HFFc6 (cell line): Measurements from ENCODE around the gene RASGRF2. TPM values are rescaled to one million over a fixed set of nuclear protein-coding genes. Genes with fewer than 3 reads are reported as not detected.

Experiments used
- DNase-seq: peaks from one replicate; pipeline ENCODE4 v3.0.0-alpha.2; 2018
- H3K27ac Mint-ChIP-seq: 2 replicates; pipeline ENCODE4 v1.8.0; 2020; ENCODE audit warnings: mild to moderate bottlenecking, mixed read lengths
- H3K27me3 Mint-ChIP-seq: 2 replicates; pipeline ENCODE4 v1.8.0; 2021; ENCODE audit warnings: mild to moderate bottlenecking, moderate library complexity, mixed read lengths; ENCODE audit not compliant: insufficient read depth
- H3K36me3 Mint-ChIP-seq: 2 replicates; pipeline ENCODE4 v1.8.0; 2021; ENCODE audit warnings: low read depth, mixed read lengths
- H3K4me1 Mint-ChIP-seq: 2 replicates; pipeline ENCODE4 v1.8.0; 2020; ENCODE audit warnings: low read depth, mixed read lengths
- H3K4me3 Mint-ChIP-seq: 2 replicates; pipeline ENCODE4 v1.8.0; 2020; ENCODE audit warnings: mild to moderate bottlenecking, moderate library complexity, mixed read lengths
- H3K9me3 Mint-ChIP-seq: 2 replicates; pipeline ENCODE4 v1.8.0; 2020; ENCODE audit warnings: mild to moderate bottlenecking, mixed read lengths
- CTCF ChIP-seq: fragments of 200-600 bp; sonication (generic); IDR thresholded peaks from 2 replicates; pipeline ENCODE4 v1.5.0; 2021; ENCODE audit warnings: antibody characterized with exemption, mild to moderate bottlenecking
- total RNA-seq, 6 experiments: library from RNA; stranded (reverse); fragmentation: NEBNext Ultra II Directional; extraction: Animal tissue kit (Norgen Biotek cat#: 25700); gene quantifications; 2 replicates in 1 of 6; 3 replicates in 5 of 6; pipeline ENCODE4 v1.2.3, GENCODE V29; 2021

RASGRF2 gene
- total RNA-seq, 6 experiments from 2014 or later, result 0.21 to 0.97 (median 0.69) TPM

GRCh38 chr5:80978772-80979317 lies 18.7 kb downstream of the RASGRF2 start:
- DNase-seq, result no peak
- Mint-ChIP-seq H3K4me1 (no peaks in the 10 kb centered on the region), H3K9me3 (no peaks in the 10 kb centered on the region), H3K27ac (no peak overlapping the region), H3K4me3 (no peak overlapping the region), H3K36me3 (no peaks in the 10 kb centered on the region), H3K27me3 (peaks cover 7% of the 10 kb centered on the region)
- TF ChIP-seq CTCF, result no peak

- H3K27ac Mint-ChIP-seq, result no peak overlapping the region
- H3K36me3 Mint-ChIP-seq, result no peaks in the 10 kb centered on the region
- no peak overlapping the region for H3K4me3 Mint-ChIP-seq
These were observed 21.9 kb downstream of the RASGRF2 start for GRCh38 chr5:80982093-80982492.

GRCh38 chr5:80985600-80986228 lies 25.6 kb downstream of the RASGRF2 start:
- no peak overlapping the region for H3K4me3 Mint-ChIP-seq
- no peak for TF ChIP-seq CTCF
- no peaks in the 10 kb centered on the region for H3K4me1 Mint-ChIP-seq
- H3K27me3 Mint-ChIP-seq, result peaks cover 11% of the 10 kb centered on the region; the same call in 1 of the 2 replicates
- H3K36me3 Mint-ChIP-seq, result no peaks in the 10 kb centered on the region
- no peaks in the 10 kb centered on the region for H3K9me3 Mint-ChIP-seq
- DNase-seq, result no peak
- H3K27ac Mint-ChIP-seq, result no peak overlapping the region

More at GRCh38 chr5:80982093-80982492, 21.9 kb downstream of the RASGRF2 start:
- no peak for TF ChIP-seq CTCF
- Mint-ChIP-seq H3K4me1 (no peaks in the 10 kb centered on the region), H3K9me3 (no peaks in the 10 kb centered on the region), H3K27me3 (peaks cover 6% of the 10 kb centered on the region; the same call in 1 of the 2 replicates)
- no peak for DNase-seq

- no peak for DNase-seq
- no peak overlapping the region for H3K4me3 Mint-ChIP-seq
These were observed 26.2 kb downstream of the RASGRF2 start for GRCh38 chr5:80986382-80986781.

GRCh38 chr5:80987078-80987766 lies 27.1 kb downstream of the RASGRF2 start:
- Mint-ChIP-seq H3K27me3 (peaks cover 14% of the 10 kb centered on the region), H3K36me3 (no peaks in the 10 kb centered on the region), H3K4me3 (no peak overlapping the region), H3K27ac (no peak overlapping the region), H3K9me3 (no peaks in the 10 kb centered on the region), H3K4me1 (no peaks in the 10 kb centered on the region)
- TF ChIP-seq CTCF, result no peak
- DNase-seq, result no peak

More at GRCh38 chr5:80986382-80986781, 26.2 kb downstream of the RASGRF2 start:
- TF ChIP-seq CTCF, result no peak
- no peak overlapping the region for H3K27ac Mint-ChIP-seq
- no peaks in the 10 kb centered on the region for H3K4me1 Mint-ChIP-seq
- H3K36me3 Mint-ChIP-seq, result no peaks in the 10 kb centered on the region
- H3K9me3 Mint-ChIP-seq, result no peaks in the 10 kb centered on the region
- peaks cover 12% of the 10 kb centered on the region; the same call in 1 of the 2 replicates for H3K27me3 Mint-ChIP-seq
